Right lobe of liver (tissue), 6 donors: ENCODE results near the gene COMMD9. TPM values are rescaled to one million over a fixed set of nuclear protein-coding genes. Genes with fewer than 3 reads are reported as not detected.

Experiments
- ATAC-seq, 4 donors: fragments of 200-7000 bp; cut with Tn5 transposase; one replicate each; pipeline ENCODE4 v1.9.1; 2020; ENCODE audit warnings: mild to moderate bottlenecking in 4 of 4, moderate library complexity in 4 of 4
- DNase-seq, 3 donors: peaks; one replicate each; pipeline ENCODE4 v3.0.0-alpha.2; 2020
- H3K27ac ChIP-seq, 3 donors: fragments of 200-600 bp; one replicate each; pipeline ENCODE4 v1.8.0; 2022
- H3K27me3 ChIP-seq, 2 donors: fragments of 200-600 bp; one replicate each; pipeline ENCODE4 v1.8.0; 2022
- H3K36me3 ChIP-seq, 4 donors: fragments of 200-600 bp; sonication (generic) in 1 of 4; one replicate each; pipeline versions ENCODE4 v1.5.1 to v1.8.0; 2017 to 2022; ENCODE audit warnings: control low read depth in 1 of 4
- H3K4me1 ChIP-seq, 4 donors: fragments of 200-600 bp; sonication (generic) in 1 of 4; one replicate each; pipeline versions ENCODE4 v1.5.1 to v1.8.0; 2017 to 2022; ENCODE audit warnings: control low read depth in 1 of 4
- H3K4me3 ChIP-seq, 3 donors: fragments of 200-600 bp; one replicate each; pipeline ENCODE4 v1.8.0; 2022
- H3K9me3 ChIP-seq, 4 donors: fragments of 200-600 bp; sonication (generic) in 1 of 4; one replicate each; pipeline versions ENCODE4 v1.5.1 to v1.8.0; 2017 to 2022; ENCODE audit warnings: control low read depth in 1 of 4
- POLR2A ChIP-seq: fragments of 450-650 bp; IDR thresholded peaks from one replicate; pipeline ENCODE4 v1.6.1; 2017; ENCODE audit warnings: antibody characterized with exemption, mild to moderate bottlenecking
- WGBS: methylation state at CpG from one replicate; pipeline ENCODE4 v1.1.6; 2018; ENCODE audit warnings: low coverage, low lambda C conversion rate; ENCODE audit not compliant: insufficient coverage; ENCODE audit errors: missing lambda C conversion rate; 5-methylcytosine and 5-hydroxymethylcytosine counted together
- intact Hi-C, 2 donors: fragments of 100-400 bp; cut with DNase I; formaldehyde crosslinking; loops; one replicate each; pipeline versions ENCODE4 v1.11.2 to v1.14.1; 2022
- total RNA-seq, 6 experiments: library from RNA; depleted of rRNA in 2 of 6; stranded (reverse); fragments of >200 nt in 2 of 6; fragmentation: NEBNext Ultra II Directional in 3 of 6; extraction: Animal tissue kit (Norgen Biotek cat#: 25700) in 3 of 6; gene quantifications; one replicate each; pipeline versions ENCODE4 v1.1.0 to v1.2.4, GENCODE V29; 2016 to 2023
- TF ChIP-seq, protein P1 (sequence below), 4 donors: fragments of 200-600 bp in 3 of 4; fragments of 450-650 bp in 1 of 4; IDR thresholded peaks; one replicate each; pipeline versions ENCODE4 v1.5.1 to v1.8.0; 2016 to 2022; ENCODE audit warnings: antibody characterized with exemption in 4 of 4, mild to moderate bottlenecking in 2 of 4
- donor health status: DM: no; HTN: yes; CAD: no.
- donor health status: DM: no; HTN: no; CAD: no.
- donor health status: DM: no; HTN: no; CAD: no.
- donor health status: DM: no; HTN: yes; CAD: no.
- donor health status: DM: no; HTN: yes; CAD: no.

Gene COMMD9
- total RNA-seq, 6 experiments from 2014 or later, result 30.6 to 41.4 (median 34.6) TPM

DNA sequence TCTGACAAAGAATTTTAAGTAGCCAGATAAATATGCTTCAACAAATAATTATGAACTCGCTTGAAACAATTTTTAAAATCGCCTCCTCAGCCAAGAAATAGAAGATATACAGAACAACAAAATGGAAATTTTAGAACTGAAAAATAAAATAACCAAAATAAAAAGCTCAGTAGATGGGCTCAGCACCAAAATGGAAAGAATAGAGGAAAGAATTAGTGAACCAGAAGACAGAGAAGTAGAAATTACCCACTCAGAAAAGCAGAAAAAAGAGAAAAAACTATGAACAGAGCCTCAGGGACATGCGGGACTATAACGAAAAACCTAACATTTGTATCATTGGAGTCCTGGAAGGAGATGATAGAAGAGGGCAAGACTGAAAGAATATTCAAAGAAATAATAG is 7.4 kb downstream of the COMMD9 start:
- DNase-seq (no peak), ATAC-seq (no peak)
- H3K27me3 ChIP-seq, result no peaks in the 10 kb centered on the region
- H3K9me3 ChIP-seq, result no peaks in the 10 kb centered on the region
- H3K27ac ChIP-seq, result no peak overlapping the region
- H3K4me1 ChIP-seq, result no peaks in the 10 kb centered on the region
- H3K36me3 ChIP-seq, result peaks cover 0 to 11% (median 7%) of the 10 kb centered on the region in 4 donors
- TF ChIP-seq, protein P1, sequence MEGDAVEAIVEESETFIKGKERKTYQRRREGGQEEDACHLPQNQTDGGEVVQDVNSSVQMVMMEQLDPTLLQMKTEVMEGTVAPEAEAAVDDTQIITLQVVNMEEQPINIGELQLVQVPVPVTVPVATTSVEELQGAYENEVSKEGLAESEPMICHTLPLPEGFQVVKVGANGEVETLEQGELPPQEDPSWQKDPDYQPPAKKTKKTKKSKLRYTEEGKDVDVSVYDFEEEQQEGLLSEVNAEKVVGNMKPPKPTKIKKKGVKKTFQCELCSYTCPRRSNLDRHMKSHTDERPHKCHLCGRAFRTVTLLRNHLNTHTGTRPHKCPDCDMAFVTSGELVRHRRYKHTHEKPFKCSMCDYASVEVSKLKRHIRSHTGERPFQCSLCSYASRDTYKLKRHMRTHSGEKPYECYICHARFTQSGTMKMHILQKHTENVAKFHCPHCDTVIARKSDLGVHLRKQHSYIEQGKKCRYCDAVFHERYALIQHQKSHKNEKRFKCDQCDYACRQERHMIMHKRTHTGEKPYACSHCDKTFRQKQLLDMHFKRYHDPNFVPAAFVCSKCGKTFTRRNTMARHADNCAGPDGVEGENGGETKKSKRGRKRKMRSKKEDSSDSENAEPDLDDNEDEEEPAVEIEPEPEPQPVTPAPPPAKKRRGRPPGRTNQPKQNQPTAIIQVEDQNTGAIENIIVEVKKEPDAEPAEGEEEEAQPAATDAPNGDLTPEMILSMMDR (IDR thresholded peaks at IDR 0.05), result no peak
- TF ChIP-seq POLR2A, result no peak
- H3K4me3 ChIP-seq, result no peak overlapping the region
- WGBS, result 88% methylated on average over 4 of the region's 4 CpGs
- intact Hi-C loops, result no loop called here

- H3K9me3 ChIP-seq, result no peaks in the 10 kb centered on the region
- WGBS, result 100% methylated on average over 1 of the region's 1 CpG
- H3K27ac ChIP-seq, result no peak overlapping the region
- H3K36me3 ChIP-seq, result peaks cover 0 to 18% (median 10%) of the 10 kb centered on the region in 4 donors
- H3K4me1 ChIP-seq, result no peaks in the 10 kb centered on the region
- no peak overlapping the region for H3K4me3 ChIP-seq
- no peak for TF ChIP-seq POLR2A
- TF ChIP-seq, protein P1 (IDR thresholded peaks at IDR 0.05), result no peak
- intact Hi-C loops, result no loop called here
- DNase-seq (no peak), ATAC-seq (no peak)
- no peaks in the 10 kb centered on the region for H3K27me3 ChIP-seq
These were observed 8.7 kb downstream of the COMMD9 start for GRCh38 chr11:36280531-36280930.

GRCh38 chr11:36278531-36279282 is 10.5 kb downstream of the COMMD9 start:
- peaks cover 0 to 28% (median 20%) of the 10 kb centered on the region in 4 donors for H3K36me3 ChIP-seq
- no peak for ATAC-seq
- no peak for TF ChIP-seq POLR2A
- TF ChIP-seq, protein P1 (IDR thresholded peaks at IDR 0.05), result no peak
- no CpG with 5 or more reads among the region's 13 CpGs for WGBS
- H3K27me3 ChIP-seq, result no peaks in the 10 kb centered on the region
- no peak for DNase-seq
- intact Hi-C loops, result no loop called here
- H3K4me3 ChIP-seq, result no peak overlapping the region
- H3K4me1 ChIP-seq, result no peaks in the 10 kb centered on the region
- H3K9me3 ChIP-seq, result no peaks in the 10 kb centered on the region
- no peak overlapping the region for H3K27ac ChIP-seq

DNA sequence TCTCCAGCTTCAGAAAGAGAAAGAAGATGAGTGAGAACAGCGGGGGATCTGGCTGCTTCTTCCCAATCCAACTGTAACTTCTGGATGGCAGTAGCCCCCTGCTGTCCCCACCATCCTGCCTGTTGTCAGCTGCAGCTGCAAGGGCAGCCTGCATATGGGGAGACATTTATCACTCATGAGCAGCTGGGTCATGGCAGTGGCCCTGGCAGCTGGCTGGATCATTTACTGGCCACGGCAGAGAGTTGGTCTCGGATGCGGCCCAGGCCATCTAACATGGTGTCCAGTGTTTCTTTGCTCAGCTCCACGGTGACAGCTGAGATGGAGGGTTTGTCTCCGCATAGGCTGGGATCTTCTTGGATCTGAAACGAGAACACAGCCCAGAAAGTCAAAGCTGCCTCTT is 14.8 kb downstream of the COMMD9 start:
- TF ChIP-seq, protein P1 (IDR thresholded peaks at IDR 0.05), result no peak
- no peak for TF ChIP-seq POLR2A
- DNase-seq, result no peak
- intact Hi-C loops, result no loop called here
- H3K9me3 ChIP-seq, result no peaks in the 10 kb centered on the region
- H3K27me3 ChIP-seq, result no peaks in the 10 kb centered on the region
- 84% methylated on average over 3 of the region's 7 CpGs for WGBS
- H3K36me3 ChIP-seq, result peaks cover 0 to 33% (median 23%) of the 10 kb centered on the region in 4 donors
- H3K4me1 ChIP-seq, result no peaks in the 10 kb centered on the region
- no peak for ATAC-seq
- no peak overlapping the region for H3K27ac ChIP-seq
- H3K4me3 ChIP-seq, result no peak overlapping the region
